HG02571 (cell line): ENCODE measurements around the gene LSM12.

Source experiments
- ATAC-seq: cut with Tn5 transposase; IDR thresholded peaks from one replicate; pipeline ENCODE4 v1.9.1; 2021; ENCODE audit warnings: mild to moderate bottlenecking, moderate library complexity; ENCODE audit not compliant: unreplicated experiment

The LSM12 gene

GRCh38 chr17:44095647-44096496 lies 29.4 kb upstream of the LSM12 start:
- ATAC-seq = no peak

GRCh38 chr17:44095388-44095646 lies 28.8 kb upstream of the LSM12 start:
- ATAC-seq = no peak

GRCh38 chr17:44094701-44095387 lies 28.4 kb upstream of the LSM12 start:
- ATAC-seq = no peak

- ATAC-seq = no peak
These were observed 26.9 kb upstream of the LSM12 start for GRCh38 chr17:44093231-44093900.

GRCh38 chr17:44092051-44092450 lies 25.6 kb upstream of the LSM12 start:
- no peak for ATAC-seq

- ATAC-seq = no peak
These were observed 24.9 kb upstream of the LSM12 start for GRCh38 chr17:44091200-44091997.

- no peak for ATAC-seq
These were observed 21.8 kb upstream of the LSM12 start for GRCh38 chr17:44088254-44088653.

GRCh38 chr17:44087319-44087718 lies 20.8 kb upstream of the LSM12 start:
- ATAC-seq = no peak

- no peak for ATAC-seq
These were observed 20.2 kb upstream of the LSM12 start for GRCh38 chr17:44086364-44087311.

- ATAC-seq = no peak
These were observed 19.4 kb upstream of the LSM12 start for GRCh38 chr17:44085908-44086307.

GRCh38 chr17:44084921-44085320 lies 18.4 kb upstream of the LSM12 start:
- ATAC-seq = no peak

- ATAC-seq = no peak
These were observed 17.7 kb upstream of the LSM12 start for GRCh38 chr17:44084131-44084538.

- no peak for ATAC-seq
These were observed 16.9 kb upstream of the LSM12 start for GRCh38 chr17:44083250-44083849.

- no peak for ATAC-seq
These were observed 15.9 kb upstream of the LSM12 start for GRCh38 chr17:44082256-44082927.

GRCh38 chr17:44081681-44082080 lies 15.2 kb upstream of the LSM12 start:
- no peak for ATAC-seq

GRCh38 chr17:44079877-44080821 lies 13.7 kb upstream of the LSM12 start:
- ATAC-seq = no peak

GRCh38 chr17:44078412-44078811 lies 11.9 kb upstream of the LSM12 start:
- no peak for ATAC-seq

- no peak for ATAC-seq
These were observed 11.1 kb upstream of the LSM12 start for GRCh38 chr17:44077595-44077909.
